HepG2 (cell line): ENCODE results near the gene FBN3.

Source experiments
- BATF2 ChIP-seq: sonication (generic); formaldehyde crosslinking; IDR thresholded peaks from 2 replicates; pipeline ENCODE4 v1.8.0; 2022; ENCODE audit warnings: mild to moderate bottlenecking, missing genetic modification reagents, moderate library complexity
- BHLHE40 ChIP-seq: IDR thresholded peaks from 2 replicates; pipeline ENCODE4 v1.6.1; 2011; ENCODE audit warnings: low read length, improper control_type of control experiment
- CREBL2 ChIP-seq: sonication (generic); formaldehyde crosslinking; IDR thresholded peaks from 2 replicates; pipeline ENCODE4 v1.8.1; 2023; ENCODE audit warnings: missing genetic modification reagents, mild to moderate bottlenecking, borderline replicate concordance
- HNRNPL ChIP-seq: fragments of 200-400 bp; formaldehyde crosslinking; IDR thresholded peaks from 2 replicates; pipeline ENCODE4 v1.6.1; 2017; ENCODE audit warnings: mild to moderate bottlenecking, low read depth, low read length
- JUN ChIP-seq: sonication (generic); formaldehyde crosslinking; IDR thresholded peaks from 2 replicates; pipeline ENCODE4 v1.4.0; 2020; ENCODE audit warnings: mild to moderate bottlenecking, missing genetic modification reagents
- MYC ChIP-seq: sonication (generic); formaldehyde crosslinking; IDR thresholded peaks from 2 replicates; pipeline ENCODE4 v1.9.0; 2021; ENCODE audit warnings: missing genetic modification reagents, borderline replicate concordance
- SIN3A ChIP-seq: IDR thresholded peaks from 2 replicates; pipeline ENCODE4 v1.6.1; 2011; ENCODE audit warnings: low read depth, mild to moderate bottlenecking, control low read depth, low read length, borderline replicate concordance
- USF2 ChIP-seq, 2 experiments: sonication (generic) in 1 of 2; formaldehyde crosslinking in 1 of 2; IDR thresholded peaks; 2 replicates each; pipeline versions ENCODE4 v1.5.1 to v1.6.1; 2011 to 2020; ENCODE audit warnings: borderline replicate concordance in 1 of 2, low read depth in 1 of 2, low read length in 1 of 2, mild to moderate bottlenecking in 1 of 2, missing genetic modification reagents in 1 of 2, moderate library complexity in 1 of 2
- ZBTB40 ChIP-seq, 2 experiments: fragments of 450-650 bp in 1 of 2; sonication (generic) in 1 of 2; formaldehyde crosslinking in 1 of 2; IDR thresholded peaks; 2 replicates each; pipeline versions ENCODE4 v1.6.1 to v1.8.0; 2016 to 2022; ENCODE audit warnings: antibody characterized with exemption in 1 of 2, mild to moderate bottlenecking in 1 of 2, missing genetic modification reagents in 1 of 2
- ZNF512 ChIP-seq: sonication (generic); formaldehyde crosslinking; IDR thresholded peaks from 2 replicates; pipeline ENCODE4 v1.4.0; 2020; ENCODE audit warnings: mild to moderate bottlenecking, missing genetic modification reagents

GRCh38 chr19:8039231-8039630 is 110.2 kb downstream of the FBN3 start:
- TF ChIP-seq ZBTB40 (IDR thresholded peaks at IDR 0.05) (no peak), ZBTB40 (CRISPR knock-in tag; IDR thresholded peaks at IDR 0.05) (no peak), SIN3A (no peak), CREBL2 (CRISPR knock-in tag) (no peak), BATF2 (CRISPR knock-in tag) (no peak), BHLHE40 (no peak), MYC (CRISPR knock-in tag) (no peak), USF2 (IDR thresholded peaks at IDR 0.05; ENCODE audit: low read depth, low read length) (no peak), USF2 (CRISPR knock-in tag; IDR thresholded peaks at IDR 0.05; ENCODE audit: borderline replicate concordance) (no peak), ZNF512 (CRISPR knock-in tag) (no peak), HNRNPL (no peak), JUN (no peak)
